A549 (cell line): ENCODE data around the gene COX5A. TPM values are rescaled to one million over a fixed set of nuclear protein-coding genes. Genes with fewer than 3 reads are reported as not detected.
A peak's percentile ranks its signal among the peaks of the same experiment; 100 is the strongest.

Experiments used
- ATAC-seq, 2 experiments: fragments of 200-7000 bp in 1 of 2; fragments of >200 bp in 1 of 2; cut with Nextera tagmentation in 1 of 2; cut with Tn5 transposase in 1 of 2; 3 replicates each; pipeline versions ENCODE4 v1.8.0 to v1.9.1; 2018 to 2020; ENCODE audit warnings: mild to moderate bottlenecking in 1 of 2, moderate library complexity in 1 of 2
- CTCF ChIA-PET: fragments of 300-600 bp; sonication (Branson Sonifier 250); formaldehyde crosslinking; extraction: SDS; loops from one replicate; lab custom pipeline; 2021; ENCODE audit warnings: antibody characterized with exemption, inconsistent platforms; lab: Yijun Ruan, JAX
- POLR2A ChIA-PET: fragments of 350-600 bp; formaldehyde crosslinking; extraction: SDS; loops from one replicate; lab custom pipeline; 2021; ENCODE audit warnings: antibody characterized with exemption, inconsistent platforms; lab: Yijun Ruan, JAX
- DNase-seq, 2 experiments: peaks; one replicate each; pipeline versions ENCODE4 v3.0.0 to v3.0.0-alpha.2; 2011 to 2016; ENCODE audit warnings: low read depth in 1 of 2, low spot score in 1 of 2
- FAIRE-seq: peaks from 2 replicates; lab custom pipeline; 2011; peaks lifted over from hg19 to GRCh38; lab: Jason Lieb, UNC
- H3K27ac ChIP-seq, 2 experiments: fragments of >200 bp; sonication (Bioruptor Twin); formaldehyde crosslinking; 3 replicates each; pipeline ENCODE4 v1.5.1; 2016 to 2017
- H3K4me1 ChIP-seq: fragments of >200 bp; sonication (Bioruptor Twin); formaldehyde crosslinking; 3 replicates; pipeline ENCODE4 v1.6.1; 2016
- H3K4me2 ChIP-seq: fragments of >200 bp; sonication (Bioruptor Twin); formaldehyde crosslinking; 3 replicates; pipeline ENCODE4 v1.6.1; 2016
- H3K4me3 ChIP-seq: fragments of >200 bp; sonication (Bioruptor Twin); formaldehyde crosslinking; 3 replicates; pipeline ENCODE4 v1.5.1; 2016
- H3K9me3 ChIP-seq: fragments of >200 bp; sonication (Bioruptor Twin); formaldehyde crosslinking; 3 replicates; pipeline ENCODE4 v1.6.1; 2016
- CHD2 ChIP-seq: fragments of 150-350 bp; IDR thresholded peaks from 2 replicates; pipeline ENCODE4 v1.6.1; 2014; ENCODE audit warnings: low read length; ENCODE audit not compliant: partially characterized antibody
- E2F6 ChIP-seq: IDR thresholded peaks from 2 replicates; pipeline ENCODE4 v1.6.1; 2012; ENCODE audit warnings: low read depth, borderline replicate concordance
- ESRRA ChIP-seq: fragments of 150-350 bp; IDR thresholded peaks from 2 replicates; pipeline ENCODE4 v1.6.1; 2014; ENCODE audit warnings: mild to moderate bottlenecking, low read length, borderline replicate concordance
- FOSL2 ChIP-seq, 2 experiments: fragments of 450-650 bp in 1 of 2; fragments of >200 bp in 1 of 2; sonication (Bioruptor Twin) in 1 of 2; formaldehyde crosslinking; IDR thresholded peaks; 2 replicates each; pipeline versions ENCODE4 v1.5.0 to v1.6.1; 2016 to 2020; ENCODE audit warnings: mild to moderate bottlenecking in 1 of 2, moderate library complexity in 1 of 2
- HES2 ChIP-seq: fragments of >200 bp; sonication (Bioruptor Twin); formaldehyde crosslinking; IDR thresholded peaks from 2 replicates; pipeline ENCODE4 v1.6.1; 2016
- HMGXB4 ChIP-seq: fragments of 250-450 bp; sonication (Bioruptor Pico); IDR thresholded peaks from 2 replicates; pipeline ENCODE4 v1.5.0; 2021; ENCODE audit warnings: mild to moderate bottlenecking, moderate library complexity, borderline replicate concordance
- HOXA7 ChIP-seq: fragments of 250-450 bp; sonication (Bioruptor Pico); IDR thresholded peaks from 2 replicates; pipeline ENCODE4 v1.5.0; 2020; ENCODE audit warnings: mild to moderate bottlenecking, moderate library complexity
- JUN ChIP-seq, 2 experiments: fragments of >200 bp; sonication (Bioruptor Twin); formaldehyde crosslinking; IDR thresholded peaks; 2 replicates in 1 of 2; 3 replicates in 1 of 2; pipeline ENCODE4 v1.6.1; 2016 to 2017
- MAFK ChIP-seq: fragments of 450-650 bp; IDR thresholded peaks from 2 replicates; pipeline ENCODE4 v1.6.1; 2014; ENCODE audit not compliant: partially characterized antibody
- MAX ChIP-seq: IDR thresholded peaks from 2 replicates; pipeline ENCODE4 v1.6.1; 2012
- MAZ ChIP-seq: fragments of 150-350 bp; IDR thresholded peaks from 2 replicates; pipeline ENCODE4 v1.6.1; 2014; ENCODE audit warnings: antibody characterized with exemption, low read depth, low read length, borderline replicate concordance
- NFE2L2 ChIP-seq: fragments of 150-350 bp; conservative IDR thresholded peaks from 2 replicates; pipeline ENCODE4 v1.6.1; 2014; ENCODE audit warnings: low read length
- PBX3 ChIP-seq: IDR thresholded peaks from 2 replicates; pipeline ENCODE4 v1.6.1; 2012
- PHF8 ChIP-seq: fragments of 200-600 bp; sonication (generic); IDR thresholded peaks from 2 replicates; pipeline ENCODE4 v1.6.1; 2016; ENCODE audit warnings: low read depth, mild to moderate bottlenecking, antibody characterized with exemption, moderate library complexity, borderline replicate concordance
- POLR2A ChIP-seq: IDR thresholded peaks from 2 replicates; pipeline ENCODE4 v1.6.1; 2012; ENCODE audit warnings: mild to moderate bottlenecking, low read length
- POLR2AphosphoS2 ChIP-seq: conservative IDR thresholded peaks from 2 replicates; pipeline ENCODE4 v1.6.1; 2012; ENCODE audit warnings: low read length, improper control_type of control experiment, inconsistent platforms
- RARB ChIP-seq: fragments of 250-450 bp; sonication (Bioruptor Pico); IDR thresholded peaks from 2 replicates; pipeline ENCODE4 v1.8.0; 2021; ENCODE audit warnings: mild to moderate bottlenecking, moderate library complexity
- RCOR1 ChIP-seq: fragments of 150-350 bp; IDR thresholded peaks from 2 replicates; pipeline ENCODE4 v1.6.1; 2014; ENCODE audit warnings: antibody characterized with exemption, low read length, low read depth
- REST ChIP-seq: fragments of 200-600 bp; sonication (generic); IDR thresholded peaks from 2 replicates; pipeline ENCODE4 v1.6.1; 2016; ENCODE audit warnings: antibody characterized with exemption, mild to moderate bottlenecking, moderate library complexity
- RFX5 ChIP-seq: fragments of 450-650 bp; IDR thresholded peaks from 2 replicates; pipeline ENCODE4 v1.7.1; 2014; ENCODE audit warnings: antibody characterized with exemption, mild to moderate bottlenecking, moderate library complexity
- USF2 ChIP-seq: fragments of 450-650 bp; IDR thresholded peaks from 2 replicates; pipeline ENCODE4 v1.6.1; 2014; ENCODE audit warnings: antibody characterized with exemption
- ZNF302 ChIP-seq: fragments of 250-450 bp; sonication (Bioruptor Pico); IDR thresholded peaks from 2 replicates; pipeline ENCODE4 v1.9.0; 2021; ENCODE audit warnings: inconsistent platforms, mild to moderate bottlenecking, moderate library complexity
- WGBS: methylation state at CpG from one replicate; pipeline ENCODE4 v1.1.6; 2017; ENCODE audit errors: missing lambda C conversion rate; 5-methylcytosine and 5-hydroxymethylcytosine counted together
- polyA plus RNA-seq, 4 experiments: library from polyadenylated mRNA; depleted of rRNA in 3 of 4; stranded (reverse); fragments of >200 nt; fragmentation: RNase III in 1 of 4; extraction: RNeasy Plus Mini Kit Qiagen cat#74134 plus additional on column Dnase treatment in 1 of 4; gene quantifications; 2 replicates in 3 of 4; 3 replicates in 1 of 4; pipeline ENCODE4 v1.2.3, GENCODE V29; 2011 to 2017

COX5A gene
- polyA plus RNA-seq, 2 of the 4 experiments (the other 2 are of a cell fraction): 328 to 478 TPM

- peak overlapping the region; percentile 87 to 91 for H3K27ac ChIP-seq
- DNase-seq: peak; percentile 51 to 65
- peaks cover 20% of the 10 kb centered on the region; the same call in 2 of the 3 replicates for H3K4me1 ChIP-seq
- peak; percentile 58 to 64 for ATAC-seq
- TF ChIP-seq MAX (0 out of 2 replicates have a peak, but pooled peaks have one; percentile 28), RCOR1 (no peak)
- ChIA-PET POLR2A (interaction anchor here (0.7 to 2.0 kb wide), 6 partner anchors 8 to 149 kb away, joined by 3 to 7 read pairs (median 4); partner anchors contain the start of genes FAM219B, MPI and PPCDC), CTCF (interaction anchor here (0.8 to 1.3 kb wide), 6 partner anchors 10 to 102 kb away, joined by 3 to 6 read pairs (median 3); no protein-coding TSS in a partner anchor)
- H3K4me2 ChIP-seq: peak overlapping the region; percentile 87
- FAIRE-seq: no peak
- peak overlapping the region; percentile 88 for H3K4me3 ChIP-seq
- WGBS: 14% methylated on average over 15 of the region's 16 CpGs
- H3K9me3 ChIP-seq: no peaks in the 10 kb centered on the region
These were observed 64.0 kb downstream of the COX5A start for GRCh38 chr15:74873756-74874424.

- Histone ChIP-seq H3K4me1 (peaks cover 20% of the 10 kb centered on the region; the same call in 2 of the 3 replicates), H3K4me3 (peak within 1 kb of the TSS; percentile 88), H3K27ac (peak within 1 kb of the TSS; percentile 87 to 91), H3K9me3 (no peaks in the 10 kb centered on the region), H3K4me2 (peak within 1 kb of the TSS; percentile 99)
- ATAC-seq (peak; percentile 99), DNase-seq (peak; percentile 97 to 99), FAIRE-seq (no peak)
- WGBS: 2% methylated on average over 44 of the region's 52 CpGs
- CTCF ChIA-PET: interaction anchor here (0.8 to 1.3 kb wide), 6 partner anchors 10 to 102 kb away, joined by 3 to 6 read pairs (median 3); no protein-coding TSS in a partner anchor
- POLR2A ChIA-PET: interaction anchor here (0.7 to 2.0 kb wide), 7 partner anchors 7 to 150 kb away, joined by 3 to 7 read pairs (median 4); partner anchors contain the start of genes FAM219B, MPI and PPCDC
- TF ChIP-seq HES2 (no peak), MAZ (no peak), RFX5 (no peak; the same call in 1 of the 2 replicates), MAX (peak; percentile 76), CHD2 (no peak), FOSL2 (IDR thresholded peaks at IDR 0.05) (no peak), FOSL2 (CRISPR knock-in tag; IDR thresholded peaks at IDR 0.05) (peak; percentile 34; the same call in 1 of the 2 replicates), RCOR1 (no peak), RARB (CRISPR knock-in tag) (no peak), USF2 (0 out of 2 replicates have a peak, but pooled peaks have one; percentile 8), NFE2L2 (no peak), HMGXB4 (peak; percentile 37; the same call in 1 of the 2 replicates), E2F6 (peak; percentile 25; the same call in 1 of the 2 replicates), MAFK (no peak), JUN (IDR thresholded peaks at IDR 0.05) (peak; percentile 90 to 92), REST (no peak), PHF8 (peak; percentile 98), POLR2A (peak; percentile 91), POLR2AphosphoS2 (no peak), ESRRA (no peak), HOXA7 (CRISPR knock-in tag) (no peak), ZNF302 (CRISPR knock-in tag) (no peak), PBX3 (peak; percentile 96)
These were observed 64.7 kb downstream of the COX5A start, which contains the start of gene SCAMP2 for GRCh38 chr15:74873036-74873755. Gene SCAMP2 (minus strand): TSS chr15:74873365. CDS start chr15:74873255, 110 bp downstream.
